ENCODE results near the gene RAP1GAP2. TPM values are rescaled to one million over a fixed set of nuclear protein-coding genes. Genes with fewer than 3 reads are reported as not detected.
"Not testable (repeated sequence)": the region's sequence is repeated elsewhere in the genome, so short reads cannot be mapped to it uniquely, and the experiment has no call there.

RAP1GAP2 gene
- polyA plus RNA-seq, 4 donors, result 17.6 to 32.1 (median 25.0) TPM

DNA sequence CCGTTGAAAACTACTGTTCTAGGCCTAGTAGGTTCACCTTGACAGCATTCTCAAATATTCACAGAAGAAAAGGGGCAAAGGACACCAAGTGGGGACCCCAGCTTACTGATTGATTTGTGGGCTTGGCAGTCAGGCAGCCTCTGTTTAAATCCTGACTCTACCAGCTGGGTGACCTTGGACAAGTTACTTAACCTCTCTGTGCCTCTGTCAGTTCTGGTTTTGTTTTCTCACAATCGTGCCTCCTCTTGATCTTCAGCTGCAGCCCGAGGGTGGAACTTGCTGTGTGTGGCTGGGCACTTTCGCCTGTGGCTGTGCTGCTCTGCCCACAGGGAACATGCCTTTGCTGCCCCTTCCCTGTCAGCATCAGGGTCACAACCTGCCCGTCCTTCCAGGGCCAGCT, 17.8 kb downstream of the RAP1GAP2 start:
- no peak for DNase-seq (ENCODE audit: low read depth in 4 of 4, low spot score in 2 of 4)

DNA sequence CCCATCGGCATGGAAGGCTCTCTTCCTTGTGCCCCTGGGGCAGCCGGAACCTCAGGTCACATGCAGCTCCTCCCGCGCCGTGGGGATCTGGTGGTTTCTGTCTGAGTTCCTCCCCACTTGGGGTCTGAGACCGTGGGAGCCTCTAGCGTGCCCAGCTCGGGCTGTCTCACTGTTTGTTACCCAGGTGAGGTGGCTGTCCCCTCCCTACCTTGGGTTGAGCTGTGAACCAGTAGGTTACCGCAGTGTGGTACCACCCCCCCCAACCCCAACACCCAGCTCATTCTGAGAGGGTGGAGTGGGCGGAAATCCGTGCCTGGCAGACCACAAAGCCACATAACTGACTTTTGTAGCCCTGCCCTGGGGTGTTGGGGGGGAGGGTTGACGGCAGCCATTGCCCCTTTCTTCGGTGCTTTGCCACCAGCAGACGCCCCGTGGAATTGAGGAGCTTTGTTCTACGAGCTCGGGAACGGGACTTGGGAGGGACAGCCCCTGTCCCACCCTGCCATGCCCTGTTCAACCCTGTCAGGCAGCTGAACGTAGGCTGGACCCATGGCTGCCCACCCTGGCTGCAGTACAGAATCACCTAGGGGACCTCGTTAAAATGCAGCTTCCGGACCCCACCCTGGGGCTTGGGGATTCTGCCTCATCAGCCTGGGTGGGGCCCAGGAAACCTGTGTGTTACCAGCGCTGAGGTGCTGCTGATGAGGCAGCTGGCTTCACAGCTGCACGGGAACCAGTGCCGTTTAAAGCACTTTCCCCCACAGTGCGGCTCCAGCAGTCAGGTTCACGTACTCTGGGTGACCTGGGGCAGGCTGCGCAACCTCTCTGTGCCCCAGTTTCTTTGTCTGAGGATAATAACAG, 18.5 kb downstream of the RAP1GAP2 start:
- no peak for DNase-seq (ENCODE audit: low read depth in 4 of 4, low spot score in 2 of 4)

DNA sequence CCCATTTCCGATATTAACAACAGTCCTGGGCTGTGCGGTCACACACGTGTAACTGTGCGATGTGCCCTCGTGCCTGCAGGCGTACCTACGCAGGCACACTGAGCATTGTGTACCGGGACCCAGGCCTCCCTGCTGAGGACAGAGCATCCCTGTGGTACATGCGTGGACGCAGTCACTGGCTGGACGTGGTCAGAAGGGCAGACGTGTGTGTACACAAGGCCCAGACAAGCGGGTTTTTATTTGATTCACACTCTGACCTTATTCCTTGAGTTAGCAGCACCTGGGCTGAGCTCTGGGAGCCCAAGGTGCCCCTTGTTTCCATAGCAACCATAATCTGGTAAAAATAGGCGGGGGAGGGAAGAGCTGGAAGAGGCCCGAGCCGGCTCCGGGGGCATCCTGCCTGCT, 19.5 kb downstream of the RAP1GAP2 start:
- no peak for DNase-seq (ENCODE audit: low read depth in 4 of 4, low spot score in 2 of 4)

DNA sequence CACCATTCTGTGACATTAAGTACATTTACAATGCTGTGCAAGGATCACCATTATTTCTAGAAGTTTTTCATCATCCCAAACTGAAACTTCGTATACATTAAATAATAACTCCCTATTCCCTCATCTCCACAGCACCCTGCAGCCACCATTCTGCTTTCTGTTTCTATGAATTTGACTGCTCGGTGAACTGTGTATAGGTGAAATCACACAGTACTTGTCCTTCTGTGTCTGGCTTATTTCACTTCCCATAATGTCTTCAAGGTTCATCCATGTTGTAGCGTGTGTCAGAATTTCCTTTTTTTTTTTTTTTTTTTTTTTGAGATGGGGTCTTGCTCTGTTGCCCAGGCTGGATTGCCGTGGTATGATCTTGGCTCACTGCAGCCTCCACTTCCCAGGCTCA, 20.4 kb downstream of the RAP1GAP2 start:
- no peak for DNase-seq (ENCODE audit: low read depth in 4 of 4, low spot score in 2 of 4)

DNA sequence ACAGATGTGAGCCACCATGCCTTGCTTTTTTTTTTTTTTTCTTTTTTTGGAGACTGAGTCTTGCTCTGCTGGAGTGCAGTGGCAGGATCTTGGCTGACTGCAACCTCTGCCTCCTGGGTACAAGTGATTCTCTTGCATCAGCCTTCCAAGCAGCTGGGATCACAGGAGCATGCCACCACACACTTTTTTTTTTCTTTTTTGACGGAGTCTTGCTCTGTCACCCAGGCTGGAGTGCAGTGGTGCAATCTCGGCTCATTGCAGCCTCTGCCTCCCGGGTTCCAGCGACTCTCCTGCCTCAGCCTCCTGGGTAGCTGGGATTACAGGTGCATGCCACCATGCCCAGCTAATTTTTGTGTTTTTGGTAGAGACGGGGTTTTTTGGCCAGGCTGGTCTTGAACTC, 23.1 kb downstream of the RAP1GAP2 start:
- DNase-seq (ENCODE audit: low read depth in 4 of 4, low spot score in 2 of 4), result not testable (repeated sequence)

DNA sequence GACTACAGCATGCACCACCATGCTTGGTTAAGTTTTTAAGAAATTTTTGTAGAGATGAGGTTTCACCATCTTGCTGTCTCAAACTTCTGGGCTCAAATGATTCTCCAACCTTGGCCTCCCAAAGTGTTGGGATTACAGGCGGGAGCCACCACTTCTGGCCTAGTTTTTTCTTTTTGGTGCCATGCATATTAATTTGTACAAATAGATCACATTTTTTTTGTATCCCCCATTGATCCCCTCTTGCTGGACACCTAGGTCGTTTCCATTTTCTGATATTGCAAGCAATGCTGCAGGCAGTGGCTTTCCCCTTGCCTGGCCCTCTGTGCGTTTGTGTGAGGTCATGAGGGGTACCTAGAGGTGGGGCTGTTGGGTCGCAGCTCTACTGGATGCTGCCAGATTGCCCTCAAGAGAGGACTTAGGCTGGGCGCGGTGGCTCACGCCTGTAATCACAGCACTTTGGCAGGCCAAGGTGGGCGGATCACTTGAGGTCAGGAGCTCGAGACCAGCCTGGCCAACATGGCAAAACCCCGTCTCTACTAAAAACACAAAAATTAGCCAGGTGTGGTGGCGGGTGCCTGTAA, 23.8 kb downstream of the RAP1GAP2 start:
- no peak for DNase-seq (ENCODE audit: low read depth in 4 of 4, low spot score in 2 of 4)

DNA sequence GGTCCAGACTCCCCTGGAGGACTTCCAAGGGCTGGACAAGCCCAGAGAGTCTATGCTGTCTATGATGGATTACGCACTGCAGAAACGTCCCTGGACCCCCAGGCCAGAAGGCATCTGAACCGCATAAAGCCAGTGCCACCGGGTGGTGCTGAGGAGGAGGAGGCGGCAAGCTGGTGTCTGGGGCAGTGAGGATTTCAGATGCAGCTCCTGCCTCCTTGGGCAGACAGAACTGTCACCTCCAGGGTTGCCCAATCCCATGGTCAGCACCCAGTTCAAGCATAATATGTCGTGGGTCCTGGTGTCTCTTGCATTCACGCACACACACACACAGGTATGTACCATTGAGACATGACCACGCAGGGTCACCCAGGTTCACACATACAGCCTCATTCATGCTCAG, 25.6 kb downstream of the RAP1GAP2 start:
- DNase-seq (ENCODE audit: low read depth in 4 of 4, low spot score in 2 of 4), result no peak

DNA sequence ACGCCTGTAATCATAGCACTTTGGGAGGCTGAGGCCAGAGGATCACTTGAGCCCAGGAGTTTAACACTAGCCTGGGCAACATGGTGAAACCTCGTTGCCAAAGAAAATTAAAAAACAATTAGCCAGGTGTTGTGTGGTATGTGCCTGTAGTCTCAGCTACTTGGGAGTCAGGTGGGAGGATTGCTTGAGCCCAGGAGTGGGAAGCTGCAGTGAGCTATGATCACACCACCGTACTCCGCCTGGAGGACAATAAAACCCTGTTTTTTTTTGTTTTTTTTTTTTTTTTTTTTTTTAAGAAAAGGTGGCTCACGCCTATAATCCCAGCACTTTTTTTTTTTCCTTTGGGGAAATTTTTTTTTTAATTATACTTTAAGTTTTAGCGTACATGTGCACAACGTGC, 26.1 kb downstream of the RAP1GAP2 start:
- no peak for DNase-seq (ENCODE audit: low read depth in 4 of 4, low spot score in 2 of 4)

DNA sequence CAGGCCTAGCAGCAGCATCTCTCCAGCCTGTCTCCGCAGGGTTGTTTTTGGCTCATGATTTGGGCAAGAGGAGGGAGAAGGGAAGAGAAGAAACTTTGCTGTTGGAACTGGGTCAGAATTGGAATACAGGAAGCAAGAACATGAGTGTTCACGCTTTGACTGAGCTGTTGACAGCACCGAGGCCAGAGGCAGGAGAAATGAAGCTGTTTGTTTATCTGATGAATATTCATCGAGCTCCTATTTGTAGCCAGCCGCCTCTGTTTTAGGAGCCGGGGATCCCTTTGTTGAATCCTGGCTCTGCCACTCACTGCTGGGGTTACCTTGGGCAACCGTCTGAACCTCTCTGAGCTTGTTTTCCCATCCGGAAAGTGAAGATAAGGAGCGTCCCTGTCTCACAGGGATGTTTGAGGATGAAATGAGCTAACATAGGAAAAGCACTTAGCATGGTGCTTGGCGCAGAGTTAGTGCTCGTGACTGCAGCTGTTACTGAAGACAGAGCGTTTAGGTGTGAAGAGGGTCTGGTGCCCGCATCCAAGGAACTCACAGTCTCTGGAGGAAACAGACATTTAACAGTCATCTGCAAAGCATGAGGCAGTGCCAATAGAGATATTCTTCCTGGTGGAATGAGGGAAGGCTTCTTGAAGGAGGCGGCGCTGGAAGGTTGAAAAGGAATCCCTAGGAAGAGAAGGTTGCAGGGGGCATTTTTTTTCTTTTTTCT, 29.2 kb downstream of the RAP1GAP2 start:
- DNase-seq (ENCODE audit: low read depth in 4 of 4, low spot score in 2 of 4), result no peak

DNA sequence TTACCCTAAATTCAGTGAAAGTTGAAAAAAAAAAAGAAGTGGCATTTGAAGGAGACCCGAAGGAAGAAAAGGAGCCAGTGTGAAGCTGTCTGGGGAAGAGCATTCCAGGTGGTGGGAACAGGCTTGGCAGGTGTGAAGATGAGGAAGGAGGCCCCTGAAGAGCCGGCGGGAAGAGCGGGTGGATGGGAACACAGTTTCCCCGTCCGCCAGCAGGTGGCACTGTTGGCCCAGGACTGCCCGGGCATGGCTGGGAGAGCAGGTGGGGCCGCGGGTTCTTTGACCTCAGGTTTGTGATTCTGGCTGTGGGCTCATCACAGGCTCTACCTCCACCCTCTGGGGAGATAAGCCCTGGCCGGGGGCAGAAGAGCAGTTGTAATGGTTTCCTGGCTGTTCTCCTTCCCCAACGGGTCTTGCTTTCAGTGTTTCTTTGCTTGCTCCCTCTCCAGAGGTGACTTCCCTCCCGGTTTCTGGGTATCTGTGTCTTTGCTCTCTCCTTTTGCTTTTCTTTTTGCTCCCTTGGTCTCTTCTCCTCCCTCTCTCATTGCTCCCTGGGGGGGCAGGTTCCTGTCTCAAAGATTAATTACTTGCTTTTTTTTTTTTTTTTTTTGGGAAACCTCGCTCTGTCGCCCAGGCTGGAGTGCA, 32.3 kb downstream of the RAP1GAP2 start:
- no peak for DNase-seq (ENCODE audit: low read depth in 4 of 4, low spot score in 2 of 4)

DNA sequence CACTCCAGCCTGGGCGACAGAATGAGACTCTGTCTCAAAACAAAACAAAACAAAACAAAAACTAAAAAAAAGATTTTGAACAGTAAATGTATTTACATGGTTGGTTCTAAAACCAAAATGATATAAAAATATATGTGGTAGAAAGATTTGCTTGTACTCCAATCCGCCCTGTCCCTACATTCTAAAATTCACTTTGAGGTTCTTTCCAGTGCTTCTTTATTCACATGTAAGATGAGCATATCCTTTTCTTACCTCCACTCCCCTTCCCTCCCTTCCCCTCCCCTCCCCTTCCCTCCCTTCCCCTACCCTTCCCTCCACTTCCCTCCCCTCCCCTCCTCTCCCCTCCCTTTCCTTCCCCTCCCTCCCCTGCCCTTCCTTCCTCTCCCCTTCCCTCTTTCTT, 34.4 kb downstream of the RAP1GAP2 start:
- DNase-seq (ENCODE audit: low read depth in 4 of 4, low spot score in 2 of 4), result no peak

DNA sequence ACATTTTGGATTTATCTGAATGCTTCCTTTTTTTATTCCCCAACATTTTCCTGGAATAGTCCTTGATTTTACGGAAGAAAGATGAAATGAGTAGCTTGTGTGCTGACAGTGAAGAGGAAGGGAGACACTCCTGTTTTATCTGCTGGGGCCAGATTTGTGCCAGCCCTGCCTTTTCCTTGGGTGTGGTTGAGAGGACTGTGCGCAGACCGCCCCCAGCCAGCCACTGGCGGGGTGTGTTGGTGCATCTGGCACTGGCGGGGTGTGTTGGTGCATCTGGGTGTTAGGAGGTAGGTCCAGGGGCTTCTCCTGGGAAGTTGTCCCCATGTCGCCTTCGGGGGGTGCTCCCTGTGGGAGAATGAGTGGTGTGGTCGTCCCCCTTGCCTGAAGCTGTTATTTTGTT, 39.5 kb downstream of the RAP1GAP2 start:
- DNase-seq (ENCODE audit: low read depth in 4 of 4, low spot score in 2 of 4), result no peak

DNA sequence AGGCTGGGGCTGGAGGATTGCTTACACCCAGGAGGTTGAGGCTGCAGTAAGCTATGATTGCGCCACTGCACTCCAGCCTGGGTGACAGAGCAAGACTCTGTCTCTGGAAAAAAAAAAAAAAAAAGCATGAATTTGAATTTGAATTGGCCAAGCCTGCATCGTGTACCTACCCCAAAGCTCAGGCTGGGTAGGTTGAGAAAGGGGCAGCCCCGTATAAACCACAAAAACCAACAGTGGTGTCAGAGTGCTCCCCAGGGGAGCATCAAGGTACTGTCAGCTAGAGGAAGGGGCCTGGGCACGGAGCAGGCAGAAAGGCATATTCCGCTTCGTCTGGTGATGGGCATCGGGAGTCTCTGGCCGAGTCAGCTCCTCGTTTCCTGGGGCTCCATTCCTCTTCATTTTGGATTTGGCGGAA, 40.9 kb downstream of the RAP1GAP2 start:
- DNase-seq (ENCODE audit: low read depth in 4 of 4, low spot score in 2 of 4), result no peak

DNA sequence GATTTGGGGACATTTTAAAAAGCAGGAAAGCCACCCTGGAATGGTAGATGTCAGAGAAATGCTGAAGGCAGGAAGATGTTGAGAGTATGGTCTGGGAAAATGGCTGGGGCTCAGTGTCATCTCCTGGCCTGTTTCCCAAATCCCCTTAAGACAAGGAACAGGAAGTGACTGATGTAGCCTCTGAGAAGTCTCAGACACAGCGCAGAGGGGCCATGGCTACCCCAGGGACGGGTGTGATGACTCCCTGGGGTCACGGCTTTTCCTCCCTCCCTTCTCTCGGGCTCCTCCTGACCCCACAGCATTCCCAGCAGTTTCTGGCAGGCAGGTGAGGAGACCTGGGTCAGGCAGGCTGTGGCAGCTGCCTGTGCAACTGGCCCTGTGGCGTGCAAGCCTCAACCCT, 45.4 kb downstream of the RAP1GAP2 start:
- no peak for DNase-seq (ENCODE audit: low read depth in 4 of 4, low spot score in 2 of 4)

DNA sequence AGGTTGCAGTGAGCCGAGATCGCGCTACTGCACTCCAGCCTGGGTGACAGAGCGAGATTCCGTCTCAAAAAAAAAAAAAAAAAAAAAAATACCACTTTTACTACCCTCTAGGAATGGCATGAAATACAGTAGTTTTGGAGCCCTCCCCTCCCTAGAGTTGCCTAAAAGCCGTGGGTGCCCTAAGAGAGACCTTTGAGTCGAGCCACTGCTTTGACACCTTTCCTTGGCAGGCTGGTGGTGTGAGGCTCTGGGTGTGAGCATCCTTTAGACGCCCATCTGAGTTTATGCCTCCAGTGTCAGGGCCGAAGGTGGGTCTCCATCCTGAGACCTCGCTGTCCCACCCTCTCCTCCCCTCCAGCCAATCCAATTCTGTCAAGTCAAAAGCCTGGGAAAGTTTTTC, 46.2 kb downstream of the RAP1GAP2 start:
- DNase-seq (ENCODE audit: low read depth in 4 of 4, low spot score in 2 of 4), result no peak

DNA sequence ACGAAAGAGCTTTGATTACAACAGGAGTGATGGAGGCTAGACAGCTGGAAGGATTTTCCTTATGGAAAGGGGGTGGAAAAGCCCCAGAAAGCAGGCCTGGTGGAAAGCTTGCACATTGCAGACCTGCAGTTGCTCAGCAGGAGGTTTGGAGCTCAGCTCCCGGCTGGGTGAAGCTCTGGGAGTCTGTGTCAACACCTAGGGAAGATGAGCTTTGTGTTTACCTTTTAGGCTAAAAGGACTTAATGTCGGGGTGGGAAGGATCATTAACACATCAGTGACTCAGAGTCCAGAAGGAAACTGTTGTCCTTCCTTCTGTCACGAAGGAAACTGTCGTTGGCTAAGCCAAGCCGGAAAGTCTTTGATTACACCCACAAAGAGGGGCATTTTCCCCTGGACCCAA, 48.2 kb downstream of the RAP1GAP2 start:
- no peak for DNase-seq (ENCODE audit: low read depth in 4 of 4, low spot score in 2 of 4)

DNA sequence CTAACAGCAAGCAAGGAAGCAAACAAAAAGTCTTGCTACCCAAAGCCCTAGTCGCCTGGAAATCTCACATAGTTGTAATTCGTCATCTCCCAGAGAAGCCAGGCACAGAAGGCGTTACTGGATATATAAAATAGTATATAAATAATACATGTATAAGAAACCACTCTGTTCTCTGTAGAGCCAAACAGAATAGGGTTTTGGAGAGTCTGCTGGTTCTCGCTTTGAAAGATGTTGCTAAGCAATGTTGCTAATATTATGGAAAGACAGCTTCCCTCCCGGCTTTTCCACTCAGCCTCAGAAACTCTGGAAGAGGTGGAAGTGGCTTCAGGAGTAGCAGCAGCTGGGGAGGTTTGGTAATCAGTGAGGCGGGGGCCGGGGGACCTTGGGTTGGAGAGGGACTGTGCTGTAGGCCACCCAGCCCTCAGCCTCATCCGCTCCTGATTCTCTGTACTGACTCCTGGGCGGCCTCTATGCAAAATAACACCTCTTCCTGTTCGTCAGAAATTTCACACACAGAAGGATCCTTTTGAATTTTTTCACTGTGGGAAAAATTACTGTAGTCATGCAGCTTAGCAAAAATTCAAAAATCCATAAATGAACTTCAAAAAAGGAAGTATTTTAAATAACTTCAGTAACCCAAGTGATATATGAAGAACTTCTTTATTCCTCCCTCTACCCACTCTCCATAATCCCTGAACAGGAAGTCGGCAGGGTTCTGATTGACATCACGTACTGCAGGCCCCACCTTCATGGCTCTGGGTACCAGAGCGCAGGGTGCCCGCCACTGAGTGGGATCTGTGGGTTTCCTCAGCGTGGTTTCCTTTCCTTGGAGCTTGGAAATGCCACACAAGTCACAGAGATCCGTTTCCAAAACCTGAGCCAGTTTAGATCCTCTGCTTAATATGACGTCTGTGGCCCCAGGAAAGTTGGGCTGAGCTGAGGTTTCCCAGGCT, 51.4 kb downstream of the RAP1GAP2 start:
- DNase-seq (ENCODE audit: low read depth in 4 of 4, low spot score in 2 of 4), result no peak

DNA sequence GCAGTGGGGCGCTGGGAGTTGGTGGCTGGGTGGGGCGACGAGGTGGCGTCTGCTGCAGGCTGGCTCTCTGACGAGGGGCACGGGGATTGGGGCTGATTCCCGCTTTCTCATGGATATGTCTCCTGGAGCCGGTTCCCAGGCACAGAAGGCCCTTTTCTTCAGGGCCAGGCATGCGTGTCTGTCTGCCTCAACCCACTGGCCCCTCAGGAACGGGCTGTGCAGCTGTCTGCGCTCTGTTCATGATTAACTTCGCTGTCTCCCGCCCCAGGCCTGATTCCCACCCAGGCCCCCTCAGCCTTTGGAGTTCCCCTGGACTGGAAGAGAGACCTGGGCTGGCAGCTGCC, 53.1 kb downstream of the RAP1GAP2 start:
- no peak for DNase-seq (ENCODE audit: low read depth in 4 of 4, low spot score in 2 of 4)

DNA sequence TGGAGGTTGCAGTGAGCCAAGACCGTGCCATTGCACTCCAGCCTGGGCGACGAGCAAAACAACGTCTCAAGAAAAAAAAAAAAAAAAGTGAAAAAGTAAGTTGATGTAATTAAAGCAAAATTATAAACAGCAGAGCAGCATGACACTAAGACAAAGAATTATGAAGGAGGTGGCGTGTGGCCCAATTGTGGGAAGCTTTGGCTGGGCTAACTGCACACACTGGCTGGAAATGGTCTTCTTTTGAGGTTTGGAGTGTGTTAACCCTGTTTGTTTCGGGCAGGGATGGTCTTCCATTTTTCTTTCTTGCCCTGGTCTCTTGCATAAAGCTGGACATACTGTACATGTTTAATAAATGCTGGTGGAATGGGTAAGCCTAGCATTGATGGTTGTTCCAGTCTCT, 54.8 kb downstream of the RAP1GAP2 start:
- DNase-seq (ENCODE audit: low read depth in 4 of 4, low spot score in 2 of 4), result no peak

DNA sequence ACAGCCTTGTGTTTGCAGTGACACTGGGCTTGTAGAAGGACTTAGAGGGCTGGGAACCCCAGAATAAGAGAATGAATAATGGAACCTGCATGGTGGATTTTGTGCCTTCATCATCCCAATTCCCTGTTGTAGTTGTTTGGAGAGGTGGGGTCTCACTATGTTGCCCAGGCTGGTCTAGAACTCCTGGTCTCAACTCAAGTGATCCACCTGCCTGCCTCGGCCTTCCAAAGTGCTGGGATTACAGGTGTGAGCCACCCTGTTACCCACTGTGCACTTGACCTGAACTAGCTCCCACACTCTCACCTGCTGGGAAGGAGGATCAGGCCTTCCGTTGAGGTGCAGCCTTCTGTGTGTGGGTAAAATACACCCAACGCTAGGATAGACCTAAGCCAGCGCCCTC, 55.4 kb downstream of the RAP1GAP2 start:
- no peak for DNase-seq (ENCODE audit: low read depth in 4 of 4, low spot score in 2 of 4)
